HepG2 (cell line): ENCODE results near the gene TMEM256. TPM values are rescaled to one million over a fixed set of nuclear protein-coding genes. Genes with fewer than 3 reads are reported as not detected.
A peak's percentile ranks its signal among the peaks of the same experiment; 100 is the strongest.

Experiments used
- CENPT ChIP-seq: sonication (generic); formaldehyde crosslinking; IDR thresholded peaks from 2 replicates; pipeline ENCODE4 v1.8.0; 2022; ENCODE audit warnings: low read depth, mild to moderate bottlenecking, moderate library complexity, missing genetic modification reagents
- GTF3A ChIP-seq: sonication (generic); formaldehyde crosslinking; conservative IDR thresholded peaks from 2 replicates; pipeline ENCODE4 v1.4.0; 2020; ENCODE audit warnings: mild to moderate bottlenecking, missing genetic modification reagents
- HNRNPLL ChIP-seq: fragments of 200-400 bp; formaldehyde crosslinking; IDR thresholded peaks from 2 replicates; pipeline ENCODE4 v1.6.1; 2017; ENCODE audit warnings: mild to moderate bottlenecking, low read depth, low read length; ENCODE audit not compliant: poor library complexity, severe bottlenecking
- KDM5A ChIP-seq: fragments of 200-600 bp; sonication (generic); IDR thresholded peaks from 2 replicates; pipeline ENCODE4 v1.7.0; 2018; ENCODE audit warnings: antibody characterized with exemption, mild to moderate bottlenecking, low read length, borderline replicate concordance
- KMT2A ChIP-seq: sonication (generic); formaldehyde crosslinking; IDR thresholded peaks from 2 replicates; pipeline ENCODE4 v1.4.0; 2020; ENCODE audit warnings: missing genetic modification reagents
- NCOA5 ChIP-seq: sonication (generic); formaldehyde crosslinking; IDR thresholded peaks from 2 replicates; pipeline ENCODE4 v1.4.0; 2020; ENCODE audit warnings: missing genetic modification reagents
- NFYC ChIP-seq: IDR thresholded peaks from 2 replicates; pipeline ENCODE4 v1.6.1; 2016; ENCODE audit warnings: missing genetic modification reagents, missing compliant biosample characterization
- RFXAP ChIP-seq: sonication (generic); formaldehyde crosslinking; IDR thresholded peaks from 2 replicates; pipeline ENCODE4 v1.4.0; 2020; ENCODE audit warnings: missing genetic modification reagents, borderline replicate concordance
- SNAPC2 ChIP-seq: sonication (generic); formaldehyde crosslinking; IDR thresholded peaks from 2 replicates; pipeline ENCODE4 v1.8.1; 2022; ENCODE audit warnings: mild to moderate bottlenecking, missing genetic modification reagents
- ZFP90 ChIP-seq: sonication (generic); formaldehyde crosslinking; IDR thresholded peaks from 2 replicates; pipeline ENCODE4 v1.8.0; 2022; ENCODE audit warnings: missing genetic modification reagents, mild to moderate bottlenecking, inconsistent platforms, borderline replicate concordance
- ZFP91 ChIP-seq: sonication (generic); formaldehyde crosslinking; IDR thresholded peaks from 2 replicates; pipeline ENCODE4 v1.9.0; 2022; ENCODE audit warnings: missing genetic modification reagents, mild to moderate bottlenecking, borderline replicate concordance
- ZNF296 ChIP-seq: sonication (generic); formaldehyde crosslinking; conservative IDR thresholded peaks from 2 replicates; pipeline ENCODE4 v1.5.0; 2020; ENCODE audit warnings: mild to moderate bottlenecking, missing genetic modification reagents
- ZNF878 ChIP-seq: sonication (generic); formaldehyde crosslinking; IDR thresholded peaks from 2 replicates; pipeline ENCODE4 v1.8.1; 2023; ENCODE audit warnings: mild to moderate bottlenecking, missing genetic modification reagents, moderate library complexity
- polyA plus RNA-seq, 8 experiments: library from polyadenylated mRNA; depleted of rRNA in 3 of 8; stranded (reverse) in 7 of 8; unstranded in 1 of 8; fragments of >200 nt; fragmentation: Illumina TruSeq in 4 of 8; extraction: Trizol in 4 of 8; gene quantifications; 2 replicates each; pipeline versions ENCODE4 v1.2.1 to v1.2.3, GENCODE V29; 2011 to 2016; ENCODE audit warnings: low read depth in 4 of 8, missing spikeins in 1 of 8, mixed read lengths in 1 of 8; ENCODE audit not compliant: insufficient read depth in 1 of 8
- total RNA-seq, 5 experiments: library from RNA; depleted of rRNA; stranded (reverse); fragments of >200 nt; fragmentation: Illumina TruSeq; extraction: Trizol; gene quantifications; 2 replicates each; pipeline ENCODE4 v1.2.3, GENCODE V29; 2016; ENCODE audit warnings: low read depth in 1 of 5
- TF ChIP-seq, protein P1 (sequence below): sonication (generic); formaldehyde crosslinking; IDR thresholded peaks from 2 replicates; pipeline ENCODE4 v1.4.0; 2020; ENCODE audit warnings: missing genetic modification reagents, borderline replicate concordance
- TF ChIP-seq, protein P2 (sequence below): sonication (generic); formaldehyde crosslinking; conservative IDR thresholded peaks from 2 replicates; pipeline ENCODE4 v1.8.1; 2023; ENCODE audit warnings: missing genetic modification reagents
- TF ChIP-seq, protein P3 (sequence below): sonication (generic); formaldehyde crosslinking; IDR thresholded peaks from 2 replicates; pipeline ENCODE4 v1.9.0; 2021; ENCODE audit warnings: missing genetic modification reagents, borderline replicate concordance
- TF ChIP-seq, protein P4 (sequence below): sonication (generic); formaldehyde crosslinking; IDR thresholded peaks from 2 replicates; pipeline ENCODE4 v1.9.0; 2021; ENCODE audit warnings: missing genetic modification reagents, mild to moderate bottlenecking, borderline replicate concordance

TMEM256 gene
- total and polyA plus RNA-seq, 2 of the 13 experiments (the other 11 are each of a cell fraction or from before 2014, with no cell fraction given) = 231 to 252 TPM

DNA sequence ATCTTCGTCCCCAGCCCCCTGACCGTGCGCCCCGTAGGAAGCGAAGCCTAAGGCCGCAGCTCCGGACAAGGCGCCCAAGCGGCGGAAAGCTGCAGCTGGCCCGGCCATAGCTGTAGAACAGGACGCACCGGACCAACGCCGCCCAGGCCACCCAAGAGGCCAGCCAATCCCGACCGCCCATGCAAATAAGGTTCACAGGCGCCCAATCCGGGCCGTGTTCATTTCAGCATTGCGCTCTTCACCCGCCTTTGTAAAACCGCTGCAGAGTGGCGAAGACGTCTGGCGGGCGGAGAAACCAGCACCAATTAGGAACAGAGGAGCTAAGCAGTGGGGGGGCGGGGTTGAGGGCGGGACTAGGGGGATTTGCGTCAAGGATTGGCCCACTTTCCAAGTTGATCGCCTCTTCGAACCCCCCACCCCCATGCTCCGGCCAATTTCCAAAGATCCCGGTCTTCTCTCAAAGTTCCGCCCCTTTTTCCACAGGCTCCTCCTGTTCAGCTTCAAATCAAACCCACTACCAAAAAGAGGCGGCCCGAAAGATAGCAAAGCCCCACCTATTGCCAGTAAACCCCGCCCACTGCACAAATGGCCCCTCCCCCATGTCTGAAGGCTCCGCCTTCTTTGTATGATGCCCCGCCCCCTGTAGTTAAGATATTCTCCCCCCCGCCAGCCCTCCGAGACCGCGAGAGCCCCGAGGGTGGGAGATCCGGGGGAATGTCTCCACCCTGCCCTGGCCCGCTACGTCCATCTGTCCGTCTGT, at the start of gene TMEM256 (continued):
- TF ChIP-seq RFXAP (CRISPR knock-in tag) (peak; percentile 63; the same call in 1 of the 2 replicates), NFYC (peak; percentile 91), KDM5A (peak; percentile 60; the same call in 1 of the 2 replicates), GTF3A (CRISPR knock-in tag) (no peak), ZFP90 (CRISPR knock-in tag) (no peak; the same call in 1 of the 2 replicates), NCOA5 (CRISPR knock-in tag) (no peak), CENPT (no peak), SNAPC2 (CRISPR knock-in tag) (peak; percentile 76), ZNF878 (CRISPR knock-in tag) (no peak), ZFP91 (CRISPR knock-in tag) (no peak; the same call in 1 of the 2 replicates), KMT2A (CRISPR knock-in tag) (no peak), ZNF296 (no peak), HNRNPLL (peak; percentile 79)
- TF ChIP-seq, protein P1, sequence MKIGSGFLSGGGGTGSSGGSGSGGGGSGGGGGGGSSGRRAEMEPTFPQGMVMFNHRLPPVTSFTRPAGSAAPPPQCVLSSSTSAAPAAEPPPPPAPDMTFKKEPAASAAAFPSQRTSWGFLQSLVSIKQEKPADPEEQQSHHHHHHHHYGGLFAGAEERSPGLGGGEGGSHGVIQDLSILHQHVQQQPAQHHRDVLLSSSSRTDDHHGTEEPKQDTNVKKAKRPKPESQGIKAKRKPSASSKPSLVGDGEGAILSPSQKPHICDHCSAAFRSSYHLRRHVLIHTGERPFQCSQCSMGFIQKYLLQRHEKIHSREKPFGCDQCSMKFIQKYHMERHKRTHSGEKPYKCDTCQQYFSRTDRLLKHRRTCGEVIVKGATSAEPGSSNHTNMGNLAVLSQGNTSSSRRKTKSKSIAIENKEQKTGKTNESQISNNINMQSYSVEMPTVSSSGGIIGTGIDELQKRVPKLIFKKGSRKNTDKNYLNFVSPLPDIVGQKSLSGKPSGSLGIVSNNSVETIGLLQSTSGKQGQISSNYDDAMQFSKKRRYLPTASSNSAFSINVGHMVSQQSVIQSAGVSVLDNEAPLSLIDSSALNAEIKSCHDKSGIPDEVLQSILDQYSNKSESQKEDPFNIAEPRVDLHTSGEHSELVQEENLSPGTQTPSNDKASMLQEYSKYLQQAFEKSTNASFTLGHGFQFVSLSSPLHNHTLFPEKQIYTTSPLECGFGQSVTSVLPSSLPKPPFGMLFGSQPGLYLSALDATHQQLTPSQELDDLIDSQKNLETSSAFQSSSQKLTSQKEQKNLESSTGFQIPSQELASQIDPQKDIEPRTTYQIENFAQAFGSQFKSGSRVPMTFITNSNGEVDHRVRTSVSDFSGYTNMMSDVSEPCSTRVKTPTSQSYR (CRISPR knock-in tag) = no peak
- TF ChIP-seq, protein P2, sequence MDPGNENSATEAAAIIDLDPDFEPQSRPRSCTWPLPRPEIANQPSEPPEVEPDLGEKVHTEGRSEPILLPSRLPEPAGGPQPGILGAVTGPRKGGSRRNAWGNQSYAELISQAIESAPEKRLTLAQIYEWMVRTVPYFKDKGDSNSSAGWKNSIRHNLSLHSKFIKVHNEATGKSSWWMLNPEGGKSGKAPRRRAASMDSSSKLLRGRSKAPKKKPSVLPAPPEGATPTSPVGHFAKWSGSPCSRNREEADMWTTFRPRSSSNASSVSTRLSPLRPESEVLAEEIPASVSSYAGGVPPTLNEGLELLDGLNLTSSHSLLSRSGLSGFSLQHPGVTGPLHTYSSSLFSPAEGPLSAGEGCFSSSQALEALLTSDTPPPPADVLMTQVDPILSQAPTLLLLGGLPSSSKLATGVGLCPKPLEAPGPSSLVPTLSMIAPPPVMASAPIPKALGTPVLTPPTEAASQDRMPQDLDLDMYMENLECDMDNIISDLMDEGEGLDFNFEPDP = no peak
- TF ChIP-seq, protein P3, sequence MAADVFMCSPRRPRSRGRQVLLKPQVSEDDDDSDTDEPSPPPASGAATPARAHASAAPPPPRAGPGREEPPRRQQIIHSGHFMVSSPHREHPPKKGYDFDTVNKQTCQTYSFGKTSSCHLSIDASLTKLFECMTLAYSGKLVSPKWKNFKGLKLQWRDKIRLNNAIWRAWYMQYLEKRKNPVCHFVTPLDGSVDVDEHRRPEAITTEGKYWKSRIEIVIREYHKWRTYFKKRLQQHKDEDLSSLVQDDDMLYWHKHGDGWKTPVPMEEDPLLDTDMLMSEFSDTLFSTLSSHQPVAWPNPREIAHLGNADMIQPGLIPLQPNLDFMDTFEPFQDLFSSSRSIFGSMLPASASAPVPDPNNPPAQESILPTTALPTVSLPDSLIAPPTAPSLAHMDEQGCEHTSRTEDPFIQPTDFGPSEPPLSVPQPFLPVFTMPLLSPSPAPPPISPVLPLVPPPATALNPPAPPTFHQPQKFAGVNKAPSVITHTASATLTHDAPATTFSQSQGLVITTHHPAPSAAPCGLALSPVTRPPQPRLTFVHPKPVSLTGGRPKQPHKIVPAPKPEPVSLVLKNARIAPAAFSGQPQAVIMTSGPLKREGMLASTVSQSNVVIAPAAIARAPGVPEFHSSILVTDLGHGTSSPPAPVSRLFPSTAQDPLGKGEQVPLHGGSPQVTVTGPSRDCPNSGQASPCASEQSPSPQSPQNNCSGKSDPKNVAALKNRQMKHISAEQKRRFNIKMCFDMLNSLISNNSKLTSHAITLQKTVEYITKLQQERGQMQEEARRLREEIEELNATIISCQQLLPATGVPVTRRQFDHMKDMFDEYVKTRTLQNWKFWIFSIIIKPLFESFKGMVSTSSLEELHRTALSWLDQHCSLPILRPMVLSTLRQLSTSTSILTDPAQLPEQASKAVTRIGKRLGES (CRISPR knock-in tag) = peak; percentile 35; the same call in 1 of the 2 replicates
- TF ChIP-seq, protein P4, sequence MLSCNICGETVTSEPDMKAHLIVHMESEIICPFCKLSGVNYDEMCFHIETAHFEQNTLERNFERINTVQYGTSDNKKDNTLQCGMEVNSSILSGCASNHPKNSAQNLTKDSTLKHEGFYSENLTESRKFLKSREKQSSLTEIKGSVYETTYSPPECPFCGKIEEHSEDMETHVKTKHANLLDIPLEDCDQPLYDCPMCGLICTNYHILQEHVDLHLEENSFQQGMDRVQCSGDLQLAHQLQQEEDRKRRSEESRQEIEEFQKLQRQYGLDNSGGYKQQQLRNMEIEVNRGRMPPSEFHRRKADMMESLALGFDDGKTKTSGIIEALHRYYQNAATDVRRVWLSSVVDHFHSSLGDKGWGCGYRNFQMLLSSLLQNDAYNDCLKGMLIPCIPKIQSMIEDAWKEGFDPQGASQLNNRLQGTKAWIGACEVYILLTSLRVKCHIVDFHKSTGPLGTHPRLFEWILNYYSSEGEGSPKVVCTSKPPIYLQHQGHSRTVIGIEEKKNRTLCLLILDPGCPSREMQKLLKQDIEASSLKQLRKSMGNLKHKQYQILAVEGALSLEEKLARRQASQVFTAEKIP (CRISPR knock-in tag) = no peak
